Right atrium auricular region (tissue), 2 donors: ENCODE results near the gene VPS33A. TPM values are rescaled to one million over a fixed set of nuclear protein-coding genes. Genes with fewer than 3 reads are reported as not detected.
A peak's percentile ranks its signal among the peaks of the same experiment; 100 is the strongest.

ENCODE experiments used
- DNase-seq: peaks from one replicate; pipeline ENCODE4 v3.0.0-alpha.2; 2019; ENCODE audit warnings: low spot score
- H3K27ac ChIP-seq, 2 donors: fragments of 200-600 bp; sonication (generic); 1 replicate in 1 of 2; 2 replicates in 1 of 2; pipeline ENCODE4 v1.5.1; 2016 to 2019
- H3K27me3 ChIP-seq, 2 donors: fragments of 200-600 bp; sonication (generic); one replicate each; pipeline versions ENCODE4 v1.5.1 to v1.6.0; 2017 to 2019
- H3K36me3 ChIP-seq: fragments of 200-600 bp; sonication (generic); one replicate; pipeline ENCODE4 v1.5.1; 2016
- H3K4me1 ChIP-seq, 2 donors: fragments of 200-600 bp; sonication (generic); one replicate each; pipeline versions ENCODE4 v1.5.1 to v1.6.0; 2017 to 2019
- H3K4me3 ChIP-seq, 2 donors: fragments of 200-600 bp; sonication (generic); 1 replicate in 1 of 2; 2 replicates in 1 of 2; pipeline ENCODE4 v1.5.1; 2017 to 2019; ENCODE audit warnings: mild to moderate bottlenecking in 1 of 2, moderate library complexity in 1 of 2
- H3K9me3 ChIP-seq, 2 donors: fragments of 200-600 bp; sonication (generic); one replicate each; pipeline ENCODE4 v1.5.1; 2019
- total RNA-seq, 2 donors: library from RNA; depleted of rRNA; stranded (reverse); fragments of >200 nt; gene quantifications; one replicate each; pipeline ENCODE4 v1.1.0, GENCODE V29; 2016
- TF ChIP-seq, protein P1 (sequence below), 2 donors: fragments of 200-600 bp; sonication (generic); IDR thresholded peaks; one replicate each; pipeline ENCODE4 v1.5.1; 2019; ENCODE audit warnings: antibody characterized with exemption in 2 of 2

VPS33A gene
- total RNA-seq, 2 donors from 2014 or later, result 7.6 to 8.4 TPM

GRCh38 chr12:122190842-122191668, 75.2 kb downstream of the VPS33A start:
- Histone ChIP-seq H3K36me3 (no peaks in the 10 kb centered on the region), H3K27ac (no peak overlapping the region), H3K4me1 (no peaks in the 10 kb centered on the region), H3K9me3 (peaks cover 0 to 4% of the 10 kb centered on the region in 2 donors), H3K4me3 (no peak overlapping the region), H3K27me3 (no peaks in the 10 kb centered on the region)
- TF ChIP-seq, protein P1, sequence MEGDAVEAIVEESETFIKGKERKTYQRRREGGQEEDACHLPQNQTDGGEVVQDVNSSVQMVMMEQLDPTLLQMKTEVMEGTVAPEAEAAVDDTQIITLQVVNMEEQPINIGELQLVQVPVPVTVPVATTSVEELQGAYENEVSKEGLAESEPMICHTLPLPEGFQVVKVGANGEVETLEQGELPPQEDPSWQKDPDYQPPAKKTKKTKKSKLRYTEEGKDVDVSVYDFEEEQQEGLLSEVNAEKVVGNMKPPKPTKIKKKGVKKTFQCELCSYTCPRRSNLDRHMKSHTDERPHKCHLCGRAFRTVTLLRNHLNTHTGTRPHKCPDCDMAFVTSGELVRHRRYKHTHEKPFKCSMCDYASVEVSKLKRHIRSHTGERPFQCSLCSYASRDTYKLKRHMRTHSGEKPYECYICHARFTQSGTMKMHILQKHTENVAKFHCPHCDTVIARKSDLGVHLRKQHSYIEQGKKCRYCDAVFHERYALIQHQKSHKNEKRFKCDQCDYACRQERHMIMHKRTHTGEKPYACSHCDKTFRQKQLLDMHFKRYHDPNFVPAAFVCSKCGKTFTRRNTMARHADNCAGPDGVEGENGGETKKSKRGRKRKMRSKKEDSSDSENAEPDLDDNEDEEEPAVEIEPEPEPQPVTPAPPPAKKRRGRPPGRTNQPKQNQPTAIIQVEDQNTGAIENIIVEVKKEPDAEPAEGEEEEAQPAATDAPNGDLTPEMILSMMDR (IDR thresholded peaks at IDR 0.05), result peak in 1 of 2 donors; percentile 68
- no peak for DNase-seq

DNA sequence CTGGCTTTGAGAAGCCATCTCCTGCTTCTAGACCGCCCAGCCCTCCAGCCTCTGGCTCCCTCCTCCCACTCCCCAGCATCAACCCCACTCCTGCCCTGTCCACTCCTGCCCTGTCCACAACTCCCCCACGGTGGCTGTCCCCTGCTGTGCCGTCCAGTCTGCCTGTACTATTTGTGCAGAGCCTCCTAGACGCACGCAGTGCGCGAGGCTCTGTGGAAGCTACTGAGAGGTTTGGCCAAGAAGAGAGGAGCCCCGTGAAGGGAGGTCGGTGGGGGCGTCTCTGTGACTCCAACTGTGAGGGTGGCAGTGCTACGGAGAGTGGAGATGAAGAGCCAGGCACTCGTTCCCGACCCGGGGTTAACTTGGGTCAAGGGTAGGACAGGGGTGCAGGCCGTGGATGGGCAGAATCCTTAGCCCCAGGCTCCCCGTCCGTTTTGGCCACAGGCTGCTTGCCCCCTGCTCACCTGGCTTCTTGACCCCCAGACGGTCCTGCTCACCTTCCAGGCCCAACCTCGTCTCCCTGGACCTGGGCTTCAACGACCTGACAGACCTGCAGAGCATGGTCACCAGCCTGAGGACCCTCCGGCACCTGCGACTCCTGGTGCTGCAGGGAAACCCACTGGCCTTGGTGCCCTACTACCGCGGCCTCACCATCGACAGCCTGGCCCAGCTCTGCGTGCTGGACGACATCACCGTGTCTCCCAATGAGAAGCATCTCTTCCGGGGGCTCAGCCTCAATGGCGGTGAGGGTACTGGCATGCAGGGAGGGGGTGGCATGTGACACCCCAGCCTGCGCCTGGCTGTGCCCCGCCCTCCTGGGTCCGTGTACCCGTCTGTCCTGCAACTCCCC, 76.4 kb downstream of the VPS33A start:
- Histone ChIP-seq H3K27me3 (no peaks in the 10 kb centered on the region), H3K4me3 (no peak overlapping the region), H3K9me3 (no peaks in the 10 kb centered on the region), H3K36me3 (no peaks in the 10 kb centered on the region), H3K4me1 (no peaks in the 10 kb centered on the region), H3K27ac (no peak overlapping the region)
- no peak for DNase-seq
- TF ChIP-seq, protein P1 (IDR thresholded peaks at IDR 0.05), result no peak

DNA sequence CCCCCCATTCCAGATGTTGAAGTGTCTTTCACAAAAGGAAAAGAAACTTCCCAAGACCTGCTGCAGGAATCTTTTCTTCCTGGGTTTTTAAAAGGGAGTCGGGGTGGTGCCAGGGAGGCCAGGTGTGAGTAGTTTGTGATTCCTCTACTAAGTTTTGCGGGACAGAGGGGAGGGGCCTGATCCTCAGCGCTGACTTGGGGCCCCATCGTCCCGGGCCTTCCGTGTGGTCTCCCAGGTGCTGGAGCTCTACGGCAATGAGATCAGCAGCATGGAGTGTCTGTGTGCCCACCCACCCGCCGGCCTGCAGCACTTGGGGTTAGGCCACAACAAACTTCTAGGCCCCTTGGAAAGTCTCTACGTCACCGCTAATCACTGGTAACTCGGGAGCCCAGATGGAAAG, 78.8 kb downstream of the VPS33A start:
- TF ChIP-seq, protein P1 (IDR thresholded peaks at IDR 0.05), result no peak

DNA sequence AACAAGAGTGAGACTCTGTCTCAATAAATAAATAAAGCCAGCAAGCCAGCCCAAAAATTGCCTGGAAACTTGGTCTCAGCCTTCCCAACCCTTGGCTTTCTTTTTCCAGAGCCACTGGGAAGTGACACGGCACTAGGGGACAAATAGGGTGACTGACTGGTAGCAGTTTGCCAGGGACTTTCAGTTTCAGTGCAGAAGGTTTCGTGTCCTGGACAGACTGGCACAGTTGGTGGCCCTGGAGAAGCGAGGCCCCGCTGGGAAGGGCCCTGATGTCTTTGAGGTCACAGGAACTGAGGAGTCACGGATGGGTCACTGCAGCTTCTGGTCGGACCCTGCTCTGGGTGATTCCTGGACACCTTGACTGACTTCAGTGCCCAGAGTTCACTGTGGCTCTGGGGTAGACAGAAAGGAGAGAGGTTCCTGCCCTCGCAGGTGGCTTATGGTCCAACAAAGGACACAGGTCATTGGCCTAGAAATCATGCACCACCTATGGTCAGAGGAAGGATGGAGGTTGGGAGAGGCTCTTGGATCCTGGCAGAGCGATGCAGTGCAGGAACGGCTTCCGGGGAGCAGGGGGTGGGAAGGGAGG, 80.7 kb downstream of the VPS33A start:
- Histone ChIP-seq H3K36me3 (no peaks in the 10 kb centered on the region), H3K27ac (no peak overlapping the region), H3K9me3 (no peaks in the 10 kb centered on the region), H3K4me3 (no peak overlapping the region), H3K4me1 (peaks cover 0 to 7% of the 10 kb centered on the region in 2 donors), H3K27me3 (no peaks in the 10 kb centered on the region)
- no peak for DNase-seq
- TF ChIP-seq, protein P1 (IDR thresholded peaks at IDR 0.05), result no peak

More for the DNA sequence above, 78.8 kb downstream of the VPS33A start:
- Histone ChIP-seq H3K4me3 (no peak overlapping the region), H3K27me3 (no peaks in the 10 kb centered on the region), H3K9me3 (no peaks in the 10 kb centered on the region), H3K27ac (no peak overlapping the region), H3K36me3 (no peaks in the 10 kb centered on the region), H3K4me1 (peaks cover 0 to 7% of the 10 kb centered on the region in 2 donors)
- DNase-seq, result no peak

DNA sequence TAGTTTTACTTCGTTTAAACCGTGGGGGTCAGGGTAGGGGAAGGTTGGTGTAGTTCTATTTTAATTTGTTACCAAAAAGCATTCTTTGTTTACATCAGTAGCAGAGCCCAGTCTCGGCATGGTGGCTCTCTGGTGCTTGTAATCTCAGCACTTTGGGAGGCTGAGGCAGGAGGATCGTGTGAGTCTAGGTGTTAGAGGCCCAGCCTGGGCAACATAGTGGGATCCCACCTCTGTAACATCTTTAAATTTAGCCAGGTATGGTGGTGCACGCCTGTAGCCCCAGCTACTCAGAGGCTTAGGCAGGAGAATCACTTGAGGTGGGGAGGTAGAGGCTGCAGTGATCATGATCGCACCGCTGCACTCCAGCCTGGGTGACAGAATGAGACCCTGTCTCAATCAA, 81.2 kb downstream of the VPS33A start:
- TF ChIP-seq, protein P1 (IDR thresholded peaks at IDR 0.05), result no peak
- H3K4me3 ChIP-seq, result no peak overlapping the region
- H3K9me3 ChIP-seq, result no peaks in the 10 kb centered on the region
- peaks cover 0 to 7% of the 10 kb centered on the region in 2 donors for H3K4me1 ChIP-seq
- H3K36me3 ChIP-seq, result no peaks in the 10 kb centered on the region
- DNase-seq, result no peak
- H3K27ac ChIP-seq, result no peak overlapping the region
- H3K27me3 ChIP-seq, result no peaks in the 10 kb centered on the region
